ENCODE data around the gene EXOC7. TPM values are rescaled to one million over a fixed set of nuclear protein-coding genes. Genes with fewer than 3 reads are reported as not detected.
"Not testable (repeated sequence)": the region's sequence is repeated elsewhere in the genome, so short reads cannot be mapped to it uniquely, and the experiment has no call there.

EXOC7 gene
- total RNA-seq, 1 experiment from 2014 or later: 126 TPM

GRCh38 chr17:76078860-76079534, 24.6 kb downstream of the EXOC7 start, which contains the start of gene ZACN:
ZACN (plus strand) TSS chr17:76079182; CDS start chr17:76079265, 83 bp downstream.
- CTCF ChIA-PET: interaction anchor here (0.7 to 3.7 kb wide), 13 partner anchors 10 to 307 kb away, joined by 3 to 26 read pairs (median 4); partner anchors contain the start of genes CDK3, EXOC7 and MRPL38
- no peak within 1 kb of the TSS for H3K27ac Mint-ChIP-seq

DNA sequence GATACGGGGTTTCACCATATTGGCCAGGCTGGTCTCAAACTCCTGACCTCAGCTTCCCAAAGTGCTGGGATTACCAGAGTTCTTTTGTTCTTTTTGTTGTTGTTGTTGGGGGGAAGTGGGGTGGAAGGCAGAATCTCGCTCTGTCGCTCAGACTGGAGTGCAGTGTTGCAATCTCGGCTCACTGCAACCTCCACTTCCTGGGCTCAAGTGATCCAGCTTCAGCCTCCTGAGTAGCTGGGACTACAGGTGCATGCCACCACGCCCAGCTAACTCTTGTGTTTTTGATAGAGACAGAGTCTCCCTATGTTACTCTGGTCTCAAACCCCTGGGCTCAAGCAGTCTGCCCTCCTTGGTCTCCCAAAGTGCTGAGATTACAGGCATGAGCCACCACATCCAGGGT, 25.2 kb downstream of the EXOC7 start:
- H3K36me3 Mint-ChIP-seq; H3K27ac Mint-ChIP-seq; DNase-seq (ENCODE audit: low spot score); H3K4me3 Mint-ChIP-seq; H3K9me3 Mint-ChIP-seq; ATAC-seq: not testable (repeated sequence)
- Mint-ChIP-seq H3K27me3 (ENCODE audit: low read depth) (peaks cover 64% of the 10 kb centered on the region), H3K4me1 (peaks cover 50% of the 10 kb centered on the region)
- ChIA-PET CTCF (interaction anchor here (0.7 to 4.9 kb wide), 7 partner anchors 10 to 325 kb away, joined by 3 to 43 read pairs (median 6); partner anchors contain the start of gene CDK3), POLR2A (interaction anchor here (0.6 kb wide), 1 partner anchor 46 kb away, joined by 4 read pairs; no protein-coding TSS in a partner anchor)

More at GRCh38 chr17:76078860-76079534, 24.6 kb downstream of the EXOC7 start, which contains the start of gene ZACN:
- Mint-ChIP-seq H3K4me3 (peak within 1 kb of the TSS; percentile 59), H3K9me3 (no peaks in the 10 kb centered on the region), H3K4me1 (peaks cover 50% of the 10 kb centered on the region), H3K27me3 (ENCODE audit: low read depth) (peaks cover 57% of the 10 kb centered on the region), H3K36me3 (peaks cover 1% of the 10 kb centered on the region; the same call in 1 of the 2 replicates)
- POLR2A ChIA-PET: interaction anchor here (1.1 kb wide), 1 partner anchor 174 kb away, joined by 3 read pairs; the partner anchor contains the start of gene MRPL38
- no peak for TF ChIP-seq GABPB1 (CRISPR knock-in tag; IDR thresholded peaks at IDR 0.05)
- TF ChIP-seq FOXP1 (CRISPR knock-in tag; IDR thresholded peaks at IDR 0.05; ENCODE audit: borderline replicate concordance): 0 out of 2 replicates have a peak, but pooled peaks have one; percentile 32
- 0 out of 2 replicates have a peak, but pooled peaks have one; percentile 4 for TF ChIP-seq AR (CRISPR knock-in tag; IDR thresholded peaks at IDR 0.05)
- DNase-seq (ENCODE audit: low spot score): no peak
- no peak for ATAC-seq

DNA sequence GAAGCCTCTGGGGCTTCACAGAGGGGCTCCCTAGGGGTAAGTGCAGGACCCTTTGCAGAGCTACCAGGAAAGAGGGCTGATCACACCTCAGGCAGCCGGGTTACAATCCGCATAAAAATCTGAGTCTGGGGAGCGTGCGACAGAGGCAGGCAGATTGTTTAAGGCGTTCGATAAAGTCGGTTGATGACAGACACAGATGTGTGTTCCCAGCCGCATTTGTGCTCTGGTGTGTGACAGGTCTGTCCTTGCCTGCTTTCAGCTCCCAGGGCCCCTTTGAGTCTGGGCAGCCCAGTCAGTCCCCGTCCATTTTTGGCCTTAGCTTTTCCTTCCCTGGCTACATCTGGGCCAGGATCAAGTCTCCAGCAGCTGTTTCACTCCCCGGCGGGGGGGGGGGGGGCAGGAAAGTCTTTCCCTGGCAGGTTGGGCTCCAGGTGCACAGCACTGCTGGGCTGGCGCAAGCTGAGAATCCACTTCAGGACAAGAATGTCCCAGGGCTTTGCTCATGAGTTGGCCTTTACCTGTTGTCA, 25.9 kb downstream of the EXOC7 start:
- POLR2A ChIA-PET: interaction anchor here (0.6 kb wide), 1 partner anchor 47 kb away, joined by 4 read pairs; no protein-coding TSS in a partner anchor
- H3K4me1 Mint-ChIP-seq: peaks cover 53% of the 10 kb centered on the region
- H3K9me3 Mint-ChIP-seq: no peaks in the 10 kb centered on the region
- DNase-seq (ENCODE audit: low spot score): no peak
- ATAC-seq: no peak
- CTCF ChIA-PET: interaction anchor here (0.7 to 4.9 kb wide), 7 partner anchors 11 to 324 kb away, joined by 3 to 43 read pairs (median 5); no protein-coding TSS in a partner anchor
- no peaks in the 10 kb centered on the region for H3K36me3 Mint-ChIP-seq
- peaks cover 64% of the 10 kb centered on the region for H3K27me3 Mint-ChIP-seq (ENCODE audit: low read depth)
- H3K4me3 Mint-ChIP-seq: no peak overlapping the region
- no peak overlapping the region for H3K27ac Mint-ChIP-seq
- TF ChIP-seq ZNF263 (CRISPR knock-in tag; IDR thresholded peaks at IDR 0.05; ENCODE audit: low read depth): no peak
- no peak for TF ChIP-seq ZNF396 (CRISPR knock-in tag; IDR thresholded peaks at IDR 0.05; ENCODE audit: borderline replicate concordance)
- TF ChIP-seq, protein P1, sequence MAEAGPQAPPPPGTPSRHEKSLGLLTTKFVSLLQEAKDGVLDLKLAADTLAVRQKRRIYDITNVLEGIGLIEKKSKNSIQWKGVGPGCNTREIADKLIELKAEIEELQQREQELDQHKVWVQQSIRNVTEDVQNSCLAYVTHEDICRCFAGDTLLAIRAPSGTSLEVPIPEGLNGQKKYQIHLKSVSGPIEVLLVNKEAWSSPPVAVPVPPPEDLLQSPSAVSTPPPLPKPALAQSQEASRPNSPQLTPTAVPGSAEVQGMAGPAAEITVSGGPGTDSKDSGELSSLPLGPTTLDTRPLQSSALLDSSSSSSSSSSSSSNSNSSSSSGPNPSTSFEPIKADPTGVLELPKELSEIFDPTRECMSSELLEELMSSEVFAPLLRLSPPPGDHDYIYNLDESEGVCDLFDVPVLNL (CRISPR knock-in tag; IDR thresholded peaks at IDR 0.05; ENCODE audit: borderline replicate concordance, low read depth): no peak
- TF ChIP-seq, protein P2, sequence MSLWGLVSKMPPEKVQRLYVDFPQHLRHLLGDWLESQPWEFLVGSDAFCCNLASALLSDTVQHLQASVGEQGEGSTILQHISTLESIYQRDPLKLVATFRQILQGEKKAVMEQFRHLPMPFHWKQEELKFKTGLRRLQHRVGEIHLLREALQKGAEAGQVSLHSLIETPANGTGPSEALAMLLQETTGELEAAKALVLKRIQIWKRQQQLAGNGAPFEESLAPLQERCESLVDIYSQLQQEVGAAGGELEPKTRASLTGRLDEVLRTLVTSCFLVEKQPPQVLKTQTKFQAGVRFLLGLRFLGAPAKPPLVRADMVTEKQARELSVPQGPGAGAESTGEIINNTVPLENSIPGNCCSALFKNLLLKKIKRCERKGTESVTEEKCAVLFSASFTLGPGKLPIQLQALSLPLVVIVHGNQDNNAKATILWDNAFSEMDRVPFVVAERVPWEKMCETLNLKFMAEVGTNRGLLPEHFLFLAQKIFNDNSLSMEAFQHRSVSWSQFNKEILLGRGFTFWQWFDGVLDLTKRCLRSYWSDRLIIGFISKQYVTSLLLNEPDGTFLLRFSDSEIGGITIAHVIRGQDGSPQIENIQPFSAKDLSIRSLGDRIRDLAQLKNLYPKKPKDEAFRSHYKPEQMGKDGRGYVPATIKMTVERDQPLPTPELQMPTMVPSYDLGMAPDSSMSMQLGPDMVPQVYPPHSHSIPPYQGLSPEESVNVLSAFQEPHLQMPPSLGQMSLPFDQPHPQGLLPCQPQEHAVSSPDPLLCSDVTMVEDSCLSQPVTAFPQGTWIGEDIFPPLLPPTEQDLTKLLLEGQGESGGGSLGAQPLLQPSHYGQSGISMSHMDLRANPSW (CRISPR knock-in tag; conservative IDR thresholded peaks at IDR 0.05; ENCODE audit: low read depth): no peak
- no peak for TF ChIP-seq SP1 (CRISPR knock-in tag; conservative IDR thresholded peaks at IDR 0.05)
- TF ChIP-seq, protein P3, sequence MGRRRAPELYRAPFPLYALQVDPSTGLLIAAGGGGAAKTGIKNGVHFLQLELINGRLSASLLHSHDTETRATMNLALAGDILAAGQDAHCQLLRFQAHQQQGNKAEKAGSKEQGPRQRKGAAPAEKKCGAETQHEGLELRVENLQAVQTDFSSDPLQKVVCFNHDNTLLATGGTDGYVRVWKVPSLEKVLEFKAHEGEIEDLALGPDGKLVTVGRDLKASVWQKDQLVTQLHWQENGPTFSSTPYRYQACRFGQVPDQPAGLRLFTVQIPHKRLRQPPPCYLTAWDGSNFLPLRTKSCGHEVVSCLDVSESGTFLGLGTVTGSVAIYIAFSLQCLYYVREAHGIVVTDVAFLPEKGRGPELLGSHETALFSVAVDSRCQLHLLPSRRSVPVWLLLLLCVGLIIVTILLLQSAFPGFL (CRISPR knock-in tag; IDR thresholded peaks at IDR 0.05; ENCODE audit: borderline replicate concordance): no peak

All from WTC11 (cell line).